Trophoblast cell (in vitro differentiated cells and primary cell): ENCODE results near the gene UQCR10.
A peak's percentile ranks its signal among the peaks of the same experiment; 100 is the strongest.

Experiments used
- DNase-seq, 2 donors: peaks; one replicate each; pipeline ENCODE4 v3.0.0-alpha.2; 2016
- H2AFZ ChIP-seq: 2 replicates; pipeline ENCODE4 v1.6.1; 2013; ENCODE audit warnings: low read length, moderate library complexity, mild to moderate bottlenecking; ENCODE audit not compliant: insufficient read depth, poor library complexity
- H2AK5ac ChIP-seq: 2 replicates; pipeline ENCODE4 v1.6.1; 2013; ENCODE audit warnings: mild to moderate bottlenecking, low read length
- H2BK120ac ChIP-seq: 2 replicates; pipeline ENCODE4 v1.6.1; 2013; ENCODE audit warnings: low read length, mild to moderate bottlenecking, moderate library complexity; ENCODE audit not compliant: insufficient read depth, poor library complexity
- H2BK12ac ChIP-seq: 2 replicates; pipeline ENCODE4 v1.6.1; 2013; ENCODE audit warnings: mild to moderate bottlenecking, low read length, moderate library complexity
- H2BK5ac ChIP-seq: 2 replicates; pipeline ENCODE4 v1.6.1; 2013; ENCODE audit warnings: low read length, low read depth, moderate library complexity, mild to moderate bottlenecking; ENCODE audit not compliant: poor library complexity
- H3K14ac ChIP-seq: 2 replicates; pipeline ENCODE4 v1.6.1; 2013; ENCODE audit warnings: mild to moderate bottlenecking, low read length
- H3K18ac ChIP-seq: 2 replicates; pipeline ENCODE4 v1.6.1; 2013; ENCODE audit warnings: mild to moderate bottlenecking, low read length
- H3K23ac ChIP-seq: 2 replicates; pipeline ENCODE4 v1.6.1; 2013; ENCODE audit warnings: low read length
- H3K27ac ChIP-seq: 2 replicates; pipeline ENCODE4 v1.5.1; 2013; ENCODE audit warnings: low read depth, mild to moderate bottlenecking, inconsistent platforms, low read length, moderate library complexity
- H3K27me3 ChIP-seq: 2 replicates; pipeline ENCODE4 v1.6.1; 2013; ENCODE audit warnings: inconsistent platforms, mild to moderate bottlenecking, low read length, moderate library complexity; ENCODE audit not compliant: insufficient read depth
- H3K36me3 ChIP-seq, 2 experiments: 1 replicate in 1 of 2; 2 replicates in 1 of 2; pipeline ENCODE4 v1.6.1; 2013; ENCODE audit warnings: low read length in 2 of 2, mild to moderate bottlenecking in 2 of 2, moderate library complexity in 1 of 2; ENCODE audit not compliant: insufficient read depth in 2 of 2, control insufficient read depth in 1 of 2
- H3K4ac ChIP-seq: 2 replicates; pipeline ENCODE4 v1.6.1; 2013; ENCODE audit warnings: low read depth, mild to moderate bottlenecking, low read length, moderate library complexity
- H3K4me1 ChIP-seq, 2 experiments: 1 replicate in 1 of 2; 2 replicates in 1 of 2; pipeline ENCODE4 v1.6.1; 2013; ENCODE audit warnings: low read length in 2 of 2, mild to moderate bottlenecking in 2 of 2, moderate library complexity in 1 of 2; ENCODE audit not compliant: insufficient read depth in 2 of 2, control insufficient read depth in 1 of 2
- H3K4me2 ChIP-seq: 2 replicates; pipeline ENCODE4 v1.6.1; 2013; ENCODE audit warnings: inconsistent platforms, mild to moderate bottlenecking, low read length, moderate library complexity
- H3K4me3 ChIP-seq: 2 replicates; pipeline ENCODE4 v1.5.1; 2013; ENCODE audit warnings: mild to moderate bottlenecking, low read depth, low read length, inconsistent platforms
- H3K79me1 ChIP-seq: one replicate; pipeline ENCODE4 v1.6.1; 2013; ENCODE audit warnings: low read length
- H3K79me2 ChIP-seq: 2 replicates; pipeline ENCODE4 v1.6.1; 2013; ENCODE audit warnings: low read length, mild to moderate bottlenecking; ENCODE audit not compliant: control insufficient read depth, insufficient read depth, poor library complexity
- H3K9ac ChIP-seq: 2 replicates; pipeline ENCODE4 v1.6.1; 2013; ENCODE audit warnings: mild to moderate bottlenecking, low read length
- H3K9me3 ChIP-seq: 2 replicates; pipeline ENCODE4 v1.6.1; 2013; ENCODE audit warnings: low read depth, mild to moderate bottlenecking, control low read depth, inconsistent platforms, low read length; ENCODE audit not compliant: insufficient read depth
- H4K12ac ChIP-seq: 2 replicates; pipeline ENCODE4 v1.6.1; 2013; ENCODE audit warnings: low read depth, mild to moderate bottlenecking, low read length, moderate library complexity
- H4K8ac ChIP-seq: 2 replicates; pipeline ENCODE4 v1.6.1; 2013; ENCODE audit warnings: low read depth, mild to moderate bottlenecking, low read length, moderate library complexity
- H4K91ac ChIP-seq: one replicate; pipeline ENCODE4 v1.6.1; 2013; ENCODE audit warnings: low read depth, mild to moderate bottlenecking, low read length, moderate library complexity
- WGBS: extraction: QIAGEN DNeasy Blood & Tissue Kit; methylation state at CpG from one replicate; pipeline ENCODE4 v1.1.7; 2013; ENCODE audit warnings: missing lambda C conversion rate; ENCODE audit not compliant: insufficient read length, insufficient coverage; ENCODE audit errors: extremely low coverage; 5-methylcytosine and 5-hydroxymethylcytosine counted together

The UQCR10 gene

DNA sequence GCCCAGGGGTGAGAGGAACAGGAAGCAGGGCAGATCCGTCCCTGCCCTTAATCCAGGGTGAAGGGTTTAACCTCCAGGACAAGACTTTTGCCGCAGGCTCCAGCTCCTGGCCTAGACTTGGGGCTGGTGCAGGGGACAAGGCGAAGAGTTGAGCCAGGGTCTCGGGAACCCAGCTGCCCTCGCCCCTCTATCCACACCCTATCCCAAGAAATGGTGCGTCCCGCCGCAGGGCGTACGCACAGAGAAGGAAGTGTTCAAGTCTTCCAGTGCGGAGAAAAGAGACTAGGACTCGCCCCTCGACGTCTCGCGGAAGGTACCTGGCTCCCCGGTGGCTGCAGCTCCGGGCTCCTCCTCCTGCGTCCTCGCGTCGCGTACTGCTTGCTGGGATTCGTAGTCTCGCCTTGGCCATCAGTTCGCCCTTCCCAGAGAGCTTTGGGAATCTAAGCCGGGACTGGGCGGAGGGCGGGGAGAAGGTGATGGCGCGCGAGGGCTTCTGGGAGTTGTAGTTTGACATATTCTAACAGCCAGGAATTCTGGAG is 468 bp upstream of the UQCR10 start, which contains the start of gene ZMAT5:
ZMAT5 (minus strand) TSS at position 376 of the 539 bp plus-strand sequence. CDS start 18,463 bp downstream, outside the sequence.
- Histone ChIP-seq H3K4me1 (peaks cover 6 to 14% of the 10 kb centered on the region in 2 experiments), H3K79me2 (peaks cover 10% of the 10 kb centered on the region), H3K27me3 (no peaks in the 10 kb centered on the region), H3K14ac (peak within 1 kb of the TSS; percentile 90), H3K4me3 (peak within 1 kb of the TSS; percentile 99), H4K8ac (peak within 1 kb of the TSS; percentile 99), H2BK12ac (no peak within 1 kb of the TSS), H3K9ac (peak within 1 kb of the TSS; percentile 98), H3K36me3 (peaks cover 4 to 11% of the 10 kb centered on the region in 2 experiments), H2AFZ (peak within 1 kb of the TSS; percentile 69), H4K12ac (peak within 1 kb of the TSS; percentile 70), H3K4me2 (peak within 1 kb of the TSS; percentile 93), H2BK5ac (peak within 1 kb of the TSS; percentile 34), H3K4ac (peak within 1 kb of the TSS; percentile 94), H2AK5ac (peak within 1 kb of the TSS; percentile 30), H3K18ac (peak within 1 kb of the TSS; percentile 97), H3K27ac (peak within 1 kb of the TSS; percentile 69), H3K23ac (no peak within 1 kb of the TSS), H2BK120ac (peak within 1 kb of the TSS; percentile 62), H3K79me1 (peaks cover 8% of the 10 kb centered on the region), H3K9me3 (no peaks in the 10 kb centered on the region), H4K91ac (peak within 1 kb of the TSS; percentile 93)
- no CpG with 5 or more reads among the region's 32 CpGs for WGBS
- peak; percentile 96 to 98 for DNase-seq

DNA sequence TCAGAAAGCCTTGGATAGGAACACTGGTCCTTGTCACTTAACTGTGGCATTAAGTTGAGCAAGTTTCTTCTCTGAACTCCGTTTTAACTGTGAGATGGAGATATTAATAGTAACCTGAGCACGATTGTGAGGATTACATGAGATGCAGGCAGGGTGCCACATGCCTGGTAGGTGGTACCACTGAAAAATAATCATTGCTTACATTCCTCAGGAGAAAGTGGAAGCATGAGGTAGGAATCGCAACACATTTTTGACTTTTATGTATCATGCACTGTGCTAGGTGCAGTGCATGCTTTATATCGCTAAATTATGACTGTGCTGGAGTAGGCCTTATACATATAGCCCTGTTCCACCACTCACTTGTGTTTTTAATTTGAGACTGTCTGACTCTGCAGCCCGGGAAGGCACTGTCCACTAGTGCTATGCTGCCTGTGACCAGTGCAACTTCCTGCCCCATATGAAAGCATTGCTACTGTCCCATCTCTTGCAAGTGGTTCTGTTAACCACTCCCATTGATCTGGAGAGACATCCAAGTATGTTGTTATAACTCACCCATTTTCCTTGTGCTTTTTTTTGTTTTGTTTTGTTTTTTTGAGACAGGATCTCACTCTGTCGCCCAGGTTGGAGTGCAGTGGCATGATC is 1.0 kb downstream of the UQCR10 start:
- H3K4me2 ChIP-seq, result peak overlapping the region; percentile 93
- H3K79me2 ChIP-seq, result peaks cover 10% of the 10 kb centered on the region
- WGBS, result no CpG with 5 or more reads among the region's 6 CpGs
- no peaks in the 10 kb centered on the region for H3K27me3 ChIP-seq
- peaks cover 4 to 11% of the 10 kb centered on the region in 2 experiments for H3K36me3 ChIP-seq
- H3K27ac ChIP-seq, result no peak overlapping the region
- H4K12ac ChIP-seq, result peak overlapping the region; percentile 67
- no peak overlapping the region for H3K23ac ChIP-seq
- H2BK12ac ChIP-seq, result no peak overlapping the region
- no peak overlapping the region for H2AFZ ChIP-seq
- H4K91ac ChIP-seq, result no peak overlapping the region
- peak overlapping the region; percentile 98 for H3K9ac ChIP-seq
- H4K8ac ChIP-seq, result no peak overlapping the region
- peak overlapping the region; percentile 99 for H3K4me3 ChIP-seq
- DNase-seq, result no peak
- peaks cover 11% of the 10 kb centered on the region for H3K79me1 ChIP-seq
- peak overlapping the region; percentile 90 for H3K14ac ChIP-seq
- no peak overlapping the region for H2BK120ac ChIP-seq
- H3K18ac ChIP-seq, result no peak overlapping the region
- H2BK5ac ChIP-seq, result no peak overlapping the region
- peaks cover 6 to 16% of the 10 kb centered on the region in 2 experiments for H3K4me1 ChIP-seq
- H3K4ac ChIP-seq, result peak overlapping the region; percentile 94
- H2AK5ac ChIP-seq, result no peak overlapping the region
- H3K9me3 ChIP-seq, result no peaks in the 10 kb centered on the region

DNA sequence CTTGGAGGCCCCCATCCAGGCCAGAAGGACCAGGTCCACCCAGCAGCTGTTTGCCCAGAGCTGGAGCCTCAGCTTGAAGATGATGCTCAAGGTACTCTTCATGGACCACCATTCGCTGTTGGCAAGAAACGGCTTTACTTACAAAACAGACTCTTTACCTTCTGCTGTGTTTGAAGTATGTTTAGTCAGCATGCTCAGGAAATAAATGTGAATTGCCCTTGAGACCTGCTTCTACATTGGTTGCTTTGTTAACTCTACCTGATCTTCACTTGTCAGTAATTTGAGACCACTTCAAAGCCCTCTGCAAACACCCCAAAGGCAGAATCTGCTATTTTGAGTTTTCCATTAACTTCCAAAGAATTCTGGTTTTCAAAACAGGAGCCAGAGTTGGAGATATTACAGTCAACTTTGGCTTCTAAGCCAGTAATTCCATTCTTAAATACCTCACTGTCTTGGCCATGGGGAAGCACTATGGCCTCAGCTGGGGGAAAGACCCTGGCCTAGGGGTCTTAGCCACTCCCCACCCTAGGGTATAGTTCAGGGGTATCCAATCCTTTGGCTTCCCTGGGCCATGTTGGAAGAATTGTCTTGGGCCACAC is 2.7 kb downstream of the UQCR10 start:
- no peak overlapping the region for H2BK5ac ChIP-seq
- no peak overlapping the region for H3K14ac ChIP-seq
- H4K12ac ChIP-seq, result no peak overlapping the region
- H3K4ac ChIP-seq, result no peak overlapping the region
- peaks cover 4 to 11% of the 10 kb centered on the region in 2 experiments for H3K36me3 ChIP-seq
- H2AFZ ChIP-seq, result no peak overlapping the region
- DNase-seq, result no peak
- H3K9ac ChIP-seq, result no peak overlapping the region
- H3K27ac ChIP-seq, result no peak overlapping the region
- H4K91ac ChIP-seq, result no peak overlapping the region
- H3K9me3 ChIP-seq, result no peaks in the 10 kb centered on the region
- peaks cover 10% of the 10 kb centered on the region for H3K79me2 ChIP-seq
- H3K79me1 ChIP-seq, result peaks cover 13% of the 10 kb centered on the region
- no peak overlapping the region for H3K23ac ChIP-seq
- H3K4me2 ChIP-seq, result no peak overlapping the region
- H3K18ac ChIP-seq, result no peak overlapping the region
- H3K4me3 ChIP-seq, result no peak overlapping the region
- no peak overlapping the region for H2BK120ac ChIP-seq
- whole genome bisulfite sequencing, result no CpG with 5 or more reads among the region's 2 CpGs
- H4K8ac ChIP-seq, result no peak overlapping the region
- no peaks in the 10 kb centered on the region for H3K27me3 ChIP-seq
- H3K4me1 ChIP-seq, result peaks cover 6 to 18% of the 10 kb centered on the region in 2 experiments
- no peak overlapping the region for H2AK5ac ChIP-seq
- H2BK12ac ChIP-seq, result no peak overlapping the region

DNA sequence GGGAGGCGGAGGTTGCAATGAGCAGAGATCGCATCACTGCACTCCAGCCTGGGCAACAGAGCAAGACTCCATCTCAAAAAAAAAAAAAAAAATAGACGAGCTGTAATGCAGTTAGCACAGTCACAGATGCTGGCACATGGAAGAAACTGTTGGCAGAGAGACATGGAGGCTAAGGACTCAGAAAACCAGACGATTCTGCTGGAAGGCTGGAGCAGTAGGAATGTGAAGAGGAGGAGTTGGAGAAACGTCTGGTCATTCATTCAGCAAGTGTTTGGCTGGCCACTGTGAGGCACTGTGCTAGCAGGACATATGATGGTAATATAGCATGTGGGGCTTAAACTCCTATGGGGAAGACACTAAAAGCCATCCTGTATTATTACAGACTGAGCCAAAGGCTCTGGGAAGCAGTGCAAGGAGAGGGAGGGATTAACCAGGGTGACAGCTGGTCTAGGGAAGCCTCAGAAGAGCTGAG is 5.0 kb downstream of the UQCR10 start:
- H2AFZ ChIP-seq, result no peak overlapping the region
- H4K12ac ChIP-seq, result no peak overlapping the region
- H2BK120ac ChIP-seq, result no peak overlapping the region
- no peaks in the 10 kb centered on the region for H3K9me3 ChIP-seq
- H3K4me2 ChIP-seq, result no peak overlapping the region
- no peak overlapping the region for H3K9ac ChIP-seq
- no peak overlapping the region for H3K27ac ChIP-seq
- H3K36me3 ChIP-seq, result peaks cover 4 to 11% of the 10 kb centered on the region in 2 experiments
- peak overlapping the region; percentile 3 for H2BK5ac ChIP-seq
- peaks cover 4 to 10% of the 10 kb centered on the region in 2 experiments for H3K4me1 ChIP-seq
- H4K91ac ChIP-seq, result no peak overlapping the region
- no peak overlapping the region for H3K14ac ChIP-seq
- H4K8ac ChIP-seq, result no peak overlapping the region
- WGBS, result no CpG with 5 or more reads among the region's 5 CpGs
- H3K27me3 ChIP-seq, result no peaks in the 10 kb centered on the region
- H2AK5ac ChIP-seq, result peak overlapping the region; percentile 39
- H3K4ac ChIP-seq, result no peak overlapping the region
- DNase-seq, result peak; percentile 37 to 58
- H3K23ac ChIP-seq, result no peak overlapping the region
- peaks cover 8% of the 10 kb centered on the region for H3K79me1 ChIP-seq
- H3K79me2 ChIP-seq, result peaks cover 8% of the 10 kb centered on the region
- peak overlapping the region; percentile 19 for H2BK12ac ChIP-seq
- no peak overlapping the region for H3K4me3 ChIP-seq
- H3K18ac ChIP-seq, result no peak overlapping the region
